Hematopoietic multipotent progenitor cell treated with erythropoietin and hydrocortisone succinate and interleukin-3 and kit ligand, for 8 days (in vitro differentiated cells): Measurements from ENCODE around the gene CCR1.
A peak's percentile ranks its signal among the peaks of the same experiment; 100 is the strongest.

ENCODE experiments used
- DNase-seq: peaks from one replicate; pipeline ENCODE4 v3.0.0-alpha.2; 2015

CCR1 gene

DNA sequence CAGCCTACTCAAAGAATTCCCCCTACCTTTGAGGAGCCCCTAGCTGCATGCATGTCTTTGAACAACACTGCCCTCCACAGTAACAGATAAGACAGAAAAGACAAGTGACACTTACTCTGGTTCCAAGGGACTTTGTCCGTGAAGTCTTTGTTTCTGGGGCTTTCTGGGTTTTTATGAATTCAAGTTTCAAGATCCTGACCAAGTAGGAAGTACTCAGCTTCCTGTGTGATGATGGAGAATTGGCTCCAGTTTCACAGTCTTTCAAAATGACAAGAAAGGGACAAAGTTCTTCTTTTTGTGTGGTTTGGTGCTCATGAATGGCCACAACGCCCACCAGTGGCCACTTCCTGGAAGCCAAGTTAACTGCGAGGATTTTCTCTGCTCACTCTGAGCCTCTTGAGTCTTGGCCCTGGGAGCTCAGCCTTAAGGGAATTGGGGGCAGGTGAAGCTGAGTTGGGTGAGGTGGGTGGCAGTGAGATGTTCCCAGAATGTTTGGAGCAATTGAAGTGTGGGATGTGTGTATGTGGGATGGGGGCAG lies at the start of gene CCR1:
CCR1 (minus strand) TSS at position 147 of the 538 bp plus-strand sequence. CDS start 4,000 bp downstream, outside the sequence.
- peak; percentile 59 for DNase-seq

DNA sequence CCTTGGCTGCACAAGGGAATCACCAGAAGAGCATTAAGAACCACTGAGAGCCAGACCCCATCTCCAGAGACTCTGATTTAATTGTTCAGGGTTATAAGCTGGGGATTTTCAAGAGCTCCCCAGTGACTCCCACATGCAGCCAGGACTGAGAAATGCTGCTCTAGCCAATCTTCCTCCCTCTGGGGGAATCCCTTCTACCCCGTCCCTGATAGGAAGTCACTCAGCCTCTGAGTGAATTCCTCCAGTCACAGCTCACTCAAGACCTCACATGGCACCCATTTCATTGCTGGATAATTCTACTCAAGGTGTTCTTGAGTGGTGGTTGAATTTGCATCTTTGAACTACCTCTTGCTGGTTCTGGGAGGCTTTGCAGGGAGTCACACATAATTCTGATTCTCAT lies 44.9 kb upstream of the CCR1 start:
- DNase-seq: no peak

GRCh38 chr3:46245146-46245545 lies 37.0 kb upstream of the CCR1 start:
- DNase-seq: no peak

DNA sequence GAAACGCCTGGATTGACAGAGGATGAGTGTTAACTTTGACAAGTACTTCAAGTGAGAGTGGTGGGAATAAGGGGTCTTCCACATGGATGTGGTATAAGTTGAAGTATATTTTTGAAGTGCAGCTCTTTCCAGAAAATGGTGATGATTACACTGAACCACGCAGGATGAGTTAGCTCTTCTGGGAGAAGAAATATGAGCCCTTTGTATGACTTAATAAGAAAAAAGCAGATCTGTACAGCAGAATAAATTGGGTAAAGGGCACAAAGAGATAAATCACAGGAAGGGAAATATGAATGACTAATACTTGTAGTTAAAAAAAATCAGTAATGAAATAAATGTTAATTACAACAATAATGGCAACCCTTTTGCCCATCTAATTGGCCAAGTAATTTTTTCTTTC lies 35.4 kb upstream of the CCR1 start:
- DNase-seq: no peak

DNA sequence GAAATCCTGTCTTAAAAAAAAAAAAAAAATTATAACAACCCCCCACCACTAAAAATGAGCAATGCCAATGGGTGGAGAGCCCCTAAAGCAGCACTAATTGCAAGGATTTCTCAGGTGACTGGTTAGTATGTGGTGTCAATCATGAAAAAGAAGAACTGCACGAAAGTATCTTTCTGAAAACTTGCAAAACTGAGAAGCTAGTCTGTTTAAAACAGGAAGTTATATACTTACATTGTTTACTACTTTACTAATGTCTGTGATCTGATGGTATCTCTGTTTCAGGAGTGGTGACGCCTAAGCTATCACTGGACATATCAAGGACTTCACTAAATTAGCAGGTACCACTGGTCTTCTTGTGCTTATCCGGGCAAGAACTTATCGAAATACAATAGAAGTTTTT lies 34.0 kb upstream of the CCR1 start, which contains the start of gene CCR3:
CCR3 (plus strand) TSS at position 341 of the 400 bp plus-strand sequence. CDS start 22,699 bp downstream, outside the sequence.
- no peak for DNase-seq

- DNase-seq: peak; percentile 45
Measured at GRCh38 chr3:46239952-46240351, 31.8 kb upstream of the CCR1 start.

DNA sequence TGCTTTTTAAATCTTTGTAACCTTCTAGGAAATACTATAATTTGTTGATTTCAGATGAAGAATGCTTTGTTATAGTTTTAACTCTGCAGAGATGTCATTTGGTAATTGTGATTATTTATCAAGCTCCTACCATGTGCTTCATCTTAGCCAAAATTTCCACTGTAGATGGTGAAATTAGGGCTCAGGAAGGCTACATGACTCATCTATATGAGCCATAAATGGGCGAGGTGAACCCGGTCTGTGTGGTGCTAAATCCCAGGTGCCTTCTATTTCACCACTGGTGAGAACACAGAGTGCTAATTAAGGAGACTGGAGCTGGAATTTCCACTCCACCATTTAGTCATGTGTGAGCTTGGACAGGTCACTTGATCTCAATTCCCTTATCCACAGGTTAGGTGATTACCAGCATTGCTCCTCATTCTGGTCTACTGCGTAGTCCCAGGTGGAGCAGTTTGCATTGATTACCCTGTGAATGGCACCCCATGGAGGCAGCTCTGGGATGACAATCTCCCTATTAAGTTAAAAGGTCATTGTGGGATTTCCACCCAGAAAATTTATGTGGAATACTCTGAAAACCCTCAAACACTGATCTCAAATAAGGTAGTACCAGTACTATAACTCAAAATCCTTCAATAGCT lies 31.3 kb upstream of the CCR1 start:
- no peak for DNase-seq

GRCh38 chr3:46238386-46238785 lies 30.3 kb upstream of the CCR1 start:
- no peak for DNase-seq

DNA sequence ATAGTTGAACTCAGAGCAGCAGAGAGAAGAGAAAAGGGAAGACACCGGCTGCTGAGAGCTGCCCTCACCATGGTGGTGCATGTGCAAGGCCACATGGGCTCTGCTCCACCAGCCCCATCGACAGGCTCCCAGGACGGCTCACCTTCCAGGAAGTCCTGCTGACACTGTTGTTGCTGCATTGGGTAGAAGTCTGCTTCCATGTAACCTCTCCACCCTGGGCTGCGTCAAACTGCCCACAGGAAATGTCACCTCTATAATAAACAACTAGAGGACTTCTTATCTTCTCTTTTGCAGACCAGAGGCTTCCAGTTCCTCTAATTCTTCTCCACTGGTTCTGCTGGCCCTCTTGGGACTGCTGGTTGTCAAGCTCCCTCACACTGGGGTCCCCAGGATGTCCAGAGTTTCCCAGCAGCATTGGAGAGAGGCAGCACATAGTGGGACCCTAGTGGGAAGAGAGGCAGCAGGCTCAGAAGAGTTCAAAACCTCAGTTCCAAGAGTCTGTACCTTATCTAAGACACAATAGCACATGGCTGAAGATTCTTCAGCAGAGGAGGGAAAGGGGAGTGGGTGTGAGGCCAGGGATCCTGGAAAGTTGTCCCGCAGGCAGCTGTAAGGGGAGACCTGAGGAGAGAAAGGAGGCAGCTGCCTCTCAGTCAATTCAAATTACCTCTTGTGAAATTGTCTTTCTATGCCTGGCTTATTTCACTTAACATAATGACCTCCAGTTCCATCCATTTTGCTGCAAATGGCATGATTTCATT lies 28.4 kb upstream of the CCR1 start:
- DNase-seq: peak; percentile 50

DNA sequence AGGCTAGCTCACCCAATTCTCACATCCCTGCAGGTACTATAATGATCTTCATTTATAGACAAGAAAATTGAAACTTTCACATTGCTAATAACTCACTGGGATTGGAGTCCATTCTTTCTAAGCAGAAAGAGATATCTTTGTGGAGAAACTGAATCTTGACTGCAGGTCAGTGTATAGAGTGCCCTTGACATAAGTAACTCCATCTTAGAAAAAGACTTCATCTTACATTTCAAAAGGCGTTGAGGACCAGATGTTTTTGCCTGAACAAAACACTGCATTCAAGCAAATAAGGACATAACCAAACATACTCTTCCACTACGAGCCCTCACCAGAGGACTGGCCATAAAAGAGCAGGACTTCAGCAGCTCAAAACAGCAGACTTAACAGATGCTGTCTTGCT lies 27.3 kb upstream of the CCR1 start:
- DNase-seq: no peak

- DNase-seq: no peak
Measured at GRCh38 chr3:46233194-46233593, 25.1 kb upstream of the CCR1 start.

GRCh38 chr3:46231323-46231722 lies 23.2 kb upstream of the CCR1 start:
- DNase-seq: no peak

DNA sequence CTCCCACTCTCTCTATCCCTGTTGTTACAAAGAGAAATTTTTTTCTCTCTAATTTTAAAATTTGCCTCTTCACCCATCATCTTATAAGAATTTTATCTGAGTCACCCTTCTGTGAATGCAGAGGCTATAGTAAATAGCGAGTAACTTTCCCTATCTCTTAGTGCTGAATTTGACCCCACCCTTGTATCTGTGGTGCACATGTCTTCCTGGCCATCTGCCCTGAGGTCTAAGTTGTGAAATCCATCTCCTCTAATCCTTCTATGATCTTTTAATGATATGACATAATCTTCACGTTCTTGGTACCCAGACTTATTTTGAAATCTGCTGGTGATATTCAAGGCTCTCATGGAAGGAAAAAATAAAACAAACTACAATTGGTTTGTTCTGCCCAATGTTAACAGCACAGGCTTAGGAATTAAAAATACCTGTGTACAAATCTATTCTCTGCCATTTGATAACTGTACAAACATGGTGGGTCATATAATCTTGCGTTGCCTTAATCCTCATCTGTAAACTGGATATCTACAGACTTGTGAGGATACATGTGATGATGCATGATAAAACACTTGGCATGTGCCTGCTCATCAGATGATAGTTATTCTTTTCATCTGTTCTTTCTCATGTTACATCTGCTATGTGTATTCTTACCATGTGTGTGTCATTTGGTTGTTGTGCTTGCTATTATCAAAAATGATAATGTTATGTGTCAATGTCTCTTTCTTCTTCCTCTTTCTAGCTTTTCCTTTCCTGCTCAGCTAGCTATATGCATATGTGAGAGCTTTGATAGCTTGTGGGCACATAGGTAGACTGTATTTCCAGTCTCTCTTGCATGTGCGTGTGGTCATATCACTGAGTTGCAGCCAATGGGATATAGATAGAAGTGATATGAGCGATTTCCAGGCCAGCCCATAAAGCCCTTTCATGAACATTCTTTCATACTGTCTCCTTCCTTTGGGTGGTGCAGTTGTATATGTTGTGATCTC lies 20.4 kb upstream of the CCR1 start:
- peak; percentile 94 for DNase-seq

DNA sequence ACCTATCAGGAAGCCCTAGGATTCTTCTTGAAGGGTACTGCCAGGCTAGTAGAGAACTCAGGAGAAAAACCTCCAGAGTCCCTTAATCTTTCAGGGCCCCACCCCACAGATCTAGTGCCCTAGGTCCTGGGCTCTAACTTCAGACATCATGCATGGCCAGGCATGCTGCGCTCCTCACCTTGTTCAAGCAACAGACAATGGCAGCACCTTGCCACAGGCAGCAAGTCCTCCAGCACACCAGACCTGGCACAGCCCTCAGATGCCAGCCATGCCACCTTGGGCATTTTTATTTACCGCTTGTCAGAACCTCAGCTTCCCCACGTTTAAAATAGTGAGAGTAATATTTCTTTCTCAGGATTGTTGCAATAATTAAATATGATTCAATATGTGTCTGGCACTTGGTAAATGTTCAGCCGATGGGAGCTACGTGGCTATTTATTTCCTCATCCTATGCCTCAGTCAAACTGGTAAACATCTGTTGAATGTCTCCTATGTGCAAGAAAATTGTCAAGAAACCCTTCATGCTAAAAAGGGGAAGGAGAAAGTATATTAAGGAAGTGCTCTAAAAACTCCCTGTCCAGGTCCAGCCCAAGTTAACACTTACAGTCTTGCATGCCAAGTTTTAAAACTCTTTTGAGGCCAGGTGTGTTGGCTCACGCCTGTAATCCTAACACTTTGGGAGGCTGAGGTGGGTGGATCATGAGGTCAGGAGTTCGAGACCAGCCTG lies 14.5 kb upstream of the CCR1 start:
- DNase-seq: no peak

GRCh38 chr3:46221938-46222337 lies 13.8 kb upstream of the CCR1 start:
- no peak for DNase-seq

GRCh38 chr3:46221391-46221790 lies 13.3 kb upstream of the CCR1 start:
- DNase-seq: peak; percentile 17

GRCh38 chr3:46218196-46218709 lies 10.1 kb upstream of the CCR1 start:
- DNase-seq: no peak

GRCh38 chr3:46215810-46216414 lies 7.8 kb upstream of the CCR1 start:
- DNase-seq: no peak

DNA sequence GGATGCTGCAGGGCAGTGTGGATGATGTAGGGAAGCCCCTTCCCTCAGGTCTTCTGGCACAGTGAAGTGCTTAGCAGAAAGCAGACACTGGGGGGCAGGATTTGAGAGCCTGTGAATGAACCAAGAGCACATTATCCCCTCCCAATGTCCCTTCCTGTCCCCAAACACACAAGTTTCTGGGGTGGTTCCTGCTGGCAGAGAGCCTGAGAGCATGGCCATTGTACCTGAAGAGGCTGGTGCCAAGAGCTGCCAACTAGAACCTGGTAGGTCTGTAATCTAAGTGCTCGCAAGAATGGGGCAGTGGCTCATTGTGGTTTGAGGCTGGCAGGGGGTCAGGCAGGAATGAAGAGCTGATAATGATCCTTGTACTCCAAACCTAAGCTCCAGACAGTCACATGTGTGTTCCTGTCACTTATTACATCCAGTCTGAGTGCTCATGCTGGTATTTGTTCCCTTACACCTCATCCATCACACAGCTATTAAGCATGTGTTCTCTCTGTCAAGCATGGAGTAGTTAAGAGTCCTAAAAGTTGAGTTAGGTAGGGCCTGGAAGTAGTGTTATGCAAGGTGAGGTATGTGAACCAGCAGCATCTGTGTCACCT lies 6.7 kb upstream of the CCR1 start:
- DNase-seq: peak; percentile 63

- no peak for DNase-seq
Measured at GRCh38 chr3:46213201-46213600, 5.1 kb upstream of the CCR1 start.

DNA sequence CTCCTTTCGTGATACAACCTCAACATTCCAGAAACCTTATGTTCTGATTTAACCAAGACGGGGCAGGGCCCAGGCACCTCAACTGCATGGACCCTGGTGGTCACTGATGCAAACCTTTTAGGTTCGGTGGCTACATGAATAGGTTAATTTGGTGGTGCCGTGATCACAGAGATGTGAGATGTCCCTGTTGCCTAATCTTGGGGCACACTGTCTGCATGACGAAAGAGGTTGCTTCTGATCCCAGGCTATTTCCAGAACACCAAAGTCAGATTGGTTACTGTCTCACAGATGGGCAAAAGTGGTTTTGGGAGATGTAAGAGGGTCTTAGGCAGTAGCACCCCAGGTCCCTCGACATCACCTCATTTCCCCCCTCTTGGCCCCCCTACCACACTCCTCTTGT lies 4.0 kb upstream of the CCR1 start:
- DNase-seq: no peak
